Neutrophil (primary cell): ENCODE data around the gene DGCR2.
"Not testable (repeated sequence)": the region's sequence is repeated elsewhere in the genome, so short reads cannot be mapped to it uniquely, and the experiment has no call there.

ENCODE experiments used
- H3K27ac ChIP-seq: fragments of 200-600 bp; sonication (generic); 2 replicates; pipeline ENCODE4 v1.5.1; 2016; ENCODE audit warnings: mild to moderate bottlenecking, moderate library complexity
- H3K27me3 ChIP-seq: fragments of 200-600 bp; sonication (generic); 2 replicates; pipeline ENCODE4 v1.6.0; 2016; ENCODE audit warnings: mild to moderate bottlenecking
- H3K36me3 ChIP-seq: fragments of 200-600 bp; sonication (generic); 2 replicates; pipeline ENCODE4 v1.5.1; 2017
- H3K4me1 ChIP-seq, 2 experiments: fragments of 200-600 bp in 1 of 2; sonication (generic) in 1 of 2; 1 replicate in 1 of 2; 2 replicates in 1 of 2; pipeline versions ENCODE4 v1.5.1 to v1.6.1; 2013 to 2016; ENCODE audit warnings: low read depth in 1 of 2, low read length in 1 of 2, mild to moderate bottlenecking in 1 of 2, moderate library complexity in 1 of 2; ENCODE audit not compliant: control insufficient read depth in 1 of 2, insufficient read depth in 1 of 2
- H3K4me3 ChIP-seq, 2 experiments: fragments of 200-600 bp in 1 of 2; sonication (generic) in 1 of 2; 1 replicate in 1 of 2; 2 replicates in 1 of 2; pipeline ENCODE4 v1.5.1; 2013 to 2016; ENCODE audit warnings: low read depth in 1 of 2, low read length in 1 of 2, mild to moderate bottlenecking in 1 of 2, moderate library complexity in 1 of 2
- H3K9me3 ChIP-seq: fragments of 200-600 bp; sonication (generic); 2 replicates; pipeline ENCODE4 v1.5.1; 2016

Gene DGCR2

DNA sequence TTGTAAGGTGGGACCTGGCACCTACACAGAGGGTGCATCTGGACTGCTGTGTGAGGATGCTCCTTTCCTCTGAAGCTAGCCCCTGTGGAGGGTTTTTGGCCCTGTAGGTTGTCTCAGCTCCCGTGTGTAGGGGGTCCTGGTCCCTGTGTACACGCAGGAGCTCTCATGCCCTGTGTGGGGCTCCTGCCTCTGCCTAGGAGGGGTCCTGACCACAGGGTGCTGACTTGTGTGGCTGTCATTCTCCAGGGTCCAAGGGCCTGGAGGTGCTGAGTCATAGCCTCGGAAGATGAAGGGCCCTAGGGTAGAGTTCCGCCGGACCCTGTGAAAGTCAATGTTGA is 88.7 kb downstream of the DGCR2 start:
- Histone ChIP-seq H3K27me3 (peaks cover 31% of the 10 kb centered on the region), H3K36me3 (peaks cover 23% of the 10 kb centered on the region)
- H3K4me1 ChIP-seq, H3K9me3 ChIP-seq, H3K27ac ChIP-seq, H3K4me3 ChIP-seq: not testable (repeated sequence)

GRCh38 chr22:19032898-19033567 is 89.2 kb downstream of the DGCR2 start:
- peaks cover 18% of the 10 kb centered on the region for H3K36me3 ChIP-seq
- not testable (repeated sequence) for H3K4me1 ChIP-seq, H3K9me3 ChIP-seq, H3K27ac ChIP-seq, H3K4me3 ChIP-seq
- H3K27me3 ChIP-seq = peaks cover 36% of the 10 kb centered on the region

DNA sequence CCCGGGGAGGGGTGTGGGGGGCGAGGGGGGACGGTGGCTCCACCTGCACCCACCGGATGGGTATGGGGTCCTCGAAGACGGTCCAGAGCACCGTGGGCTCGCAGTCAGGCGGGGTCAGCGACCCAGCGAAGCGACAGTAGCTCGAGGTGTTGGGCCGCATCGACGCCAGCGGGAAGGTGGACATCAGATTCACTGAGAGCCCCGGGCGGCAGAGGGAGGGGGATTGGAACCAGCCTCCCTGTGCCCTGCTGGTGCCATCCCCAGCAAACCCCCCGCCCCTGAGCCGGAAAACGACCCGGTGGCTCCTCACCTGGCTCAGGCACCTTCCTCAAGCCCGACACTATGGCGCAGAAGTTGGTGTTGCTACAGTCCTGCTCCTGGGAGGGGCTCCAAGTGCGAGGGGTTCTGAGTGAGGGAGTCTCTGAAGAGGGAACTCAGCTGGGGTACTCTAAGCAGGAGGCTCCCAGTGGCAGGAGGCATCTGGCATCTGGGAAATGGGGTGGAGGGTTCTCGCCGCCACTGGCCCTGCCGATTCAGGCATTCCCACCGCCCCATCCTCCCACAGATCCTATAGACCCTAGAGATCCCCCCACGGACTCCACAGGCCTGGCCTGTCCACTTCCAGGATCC is 89.9 kb downstream of the DGCR2 start:
- H3K4me1 ChIP-seq, H3K9me3 ChIP-seq, H3K4me3 ChIP-seq, H3K27ac ChIP-seq: not testable (repeated sequence)
- peaks cover 11% of the 10 kb centered on the region for H3K36me3 ChIP-seq
- H3K27me3 ChIP-seq = peaks cover 44% of the 10 kb centered on the region

GRCh38 chr22:19030889-19031252 is 91.3 kb downstream of the DGCR2 start:
- H3K4me3 ChIP-seq, H3K4me1 ChIP-seq, H3K9me3 ChIP-seq, H3K36me3 ChIP-seq, H3K27ac ChIP-seq: not testable (repeated sequence)
- H3K27me3 ChIP-seq = peaks cover 48% of the 10 kb centered on the region

DNA sequence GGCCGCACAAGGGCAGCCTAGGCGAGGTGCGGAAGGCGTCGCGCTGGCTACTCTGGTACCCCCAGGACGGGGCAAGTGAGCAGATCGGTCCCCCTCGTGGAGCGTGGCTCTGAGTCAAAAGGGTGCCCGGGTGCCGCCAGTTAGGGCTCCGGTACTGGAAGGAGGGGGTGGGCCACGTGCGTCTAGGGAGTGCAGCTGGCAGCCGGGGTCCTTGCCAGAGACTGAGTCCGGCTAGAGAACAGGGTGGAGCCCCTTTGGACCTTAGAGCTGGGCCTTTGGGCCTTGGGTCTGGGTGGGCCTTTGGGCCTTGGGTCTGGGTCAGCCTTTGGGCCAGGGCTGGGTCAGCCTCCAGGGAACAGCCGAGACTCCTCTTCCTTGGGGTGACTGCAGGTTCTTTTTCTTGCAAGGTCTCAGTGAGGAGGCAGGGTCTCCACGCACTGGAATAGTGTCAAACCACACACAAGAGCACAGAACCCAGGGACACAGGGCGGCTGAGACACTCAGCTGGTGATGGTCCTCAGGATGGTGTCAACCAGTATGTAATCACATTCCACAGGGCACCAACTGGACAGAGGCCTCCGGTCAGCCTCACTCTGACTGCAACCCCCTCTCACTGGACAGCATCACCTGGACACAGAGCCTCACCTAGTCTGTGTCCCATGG is 91.9 kb downstream of the DGCR2 start:
- H3K27me3 ChIP-seq = peaks cover 48% of the 10 kb centered on the region
- H3K4me1 ChIP-seq, H3K27ac ChIP-seq, H3K9me3 ChIP-seq, H3K4me3 ChIP-seq, H3K36me3 ChIP-seq: not testable (repeated sequence)

DNA sequence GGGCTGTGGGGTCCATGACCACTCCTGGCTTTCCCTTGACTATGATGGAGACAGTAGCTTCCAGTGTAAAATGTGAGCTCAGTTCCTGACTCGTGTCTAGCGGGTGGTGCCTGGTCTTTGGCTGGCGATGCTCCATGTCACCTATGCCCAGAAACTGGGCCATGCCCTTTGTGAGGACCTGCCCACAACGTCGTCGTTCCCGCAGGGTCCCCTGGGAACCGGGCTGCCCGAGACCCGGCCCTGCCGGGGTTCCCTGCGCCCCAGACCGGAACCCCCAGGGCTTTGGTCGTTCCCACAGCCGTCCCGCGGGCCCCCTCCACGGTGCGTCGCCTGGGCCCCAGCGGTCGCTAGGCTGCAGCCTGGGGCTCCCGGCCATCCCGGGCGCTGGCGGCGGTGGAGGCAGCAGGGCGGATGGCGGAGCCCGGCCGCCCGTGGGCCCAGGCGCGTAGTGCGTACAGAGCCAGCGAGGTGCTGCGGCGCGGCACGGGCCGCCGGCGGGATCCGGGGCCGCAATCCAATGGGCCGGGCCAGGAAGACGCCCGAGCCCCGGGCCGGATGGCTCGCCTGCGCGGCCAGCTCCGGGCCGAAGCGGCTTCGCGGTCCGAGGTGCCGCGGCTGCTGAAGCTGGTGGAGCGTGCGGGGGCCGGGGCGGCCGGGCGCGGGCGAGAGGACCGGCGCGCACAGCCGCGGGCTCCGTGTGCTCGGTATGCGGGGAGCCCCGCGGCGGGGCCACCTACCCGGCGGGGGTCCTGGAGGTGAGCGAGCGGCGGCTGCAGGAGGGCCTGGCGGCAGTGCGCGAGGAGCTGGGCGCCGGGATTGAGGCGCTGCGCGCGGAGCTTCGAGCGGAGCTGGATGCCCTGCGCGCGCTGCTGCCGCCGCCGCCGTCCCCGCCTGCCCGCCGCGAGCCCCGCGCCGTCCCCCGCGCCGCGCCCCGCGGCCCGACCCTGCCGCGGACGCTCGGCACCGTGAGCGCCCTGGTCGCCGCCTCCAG is 92.8 kb downstream of the DGCR2 start:
- peaks cover 48% of the 10 kb centered on the region for H3K27me3 ChIP-seq
- H3K4me1 ChIP-seq, H3K4me3 ChIP-seq, H3K36me3 ChIP-seq, H3K9me3 ChIP-seq, H3K27ac ChIP-seq: not testable (repeated sequence)

- not testable (repeated sequence) for H3K36me3 ChIP-seq, H3K4me3 ChIP-seq, H3K27ac ChIP-seq, H3K9me3 ChIP-seq, H3K4me1 ChIP-seq
- H3K27me3 ChIP-seq = peaks cover 57% of the 10 kb centered on the region
These were observed 94.2 kb downstream of the DGCR2 start for GRCh38 chr22:19028060-19028455.

DNA sequence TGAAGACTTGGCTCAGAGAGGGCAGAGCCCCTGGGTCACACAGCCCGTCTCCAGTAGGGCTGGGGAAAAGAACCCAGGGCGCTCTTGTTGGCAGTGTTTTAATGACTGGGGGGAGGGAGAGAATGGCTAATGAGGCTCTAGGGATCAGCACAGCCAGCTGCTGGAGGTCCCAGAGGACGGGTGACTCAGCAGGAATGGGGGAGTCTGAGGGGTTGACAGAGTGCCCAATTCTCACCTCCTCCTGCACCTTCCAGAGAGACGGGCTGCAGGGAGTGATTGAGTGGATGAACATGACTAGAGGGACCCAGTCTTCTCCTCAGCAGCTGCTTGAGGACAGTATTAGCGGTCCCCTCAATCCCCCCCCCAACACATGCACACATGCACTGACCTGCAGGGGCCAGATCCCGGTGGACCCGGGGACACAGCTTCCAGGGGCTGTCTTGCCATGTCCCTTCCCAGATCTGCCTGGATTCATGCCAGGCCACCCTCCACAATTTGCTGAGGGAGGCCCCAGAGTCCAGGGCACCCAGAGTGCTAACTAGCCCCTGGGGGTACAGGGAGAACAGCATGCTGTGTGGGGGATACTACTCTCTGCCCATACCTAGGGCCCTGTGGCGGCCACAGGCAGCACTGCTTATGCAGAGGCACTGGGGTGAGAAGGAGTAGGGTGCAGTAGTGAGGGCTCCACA is 94.7 kb downstream of the DGCR2 start:
- not testable (repeated sequence) for H3K4me1 ChIP-seq, H3K9me3 ChIP-seq, H3K4me3 ChIP-seq, H3K27ac ChIP-seq, H3K36me3 ChIP-seq
- H3K27me3 ChIP-seq = peaks cover 63% of the 10 kb centered on the region

GRCh38 chr22:19026080-19026479 is 96.1 kb downstream of the DGCR2 start:
- H3K4me3 ChIP-seq, H3K36me3 ChIP-seq, H3K9me3 ChIP-seq, H3K4me1 ChIP-seq, H3K27ac ChIP-seq: not testable (repeated sequence)
- peaks cover 65% of the 10 kb centered on the region for H3K27me3 ChIP-seq

DNA sequence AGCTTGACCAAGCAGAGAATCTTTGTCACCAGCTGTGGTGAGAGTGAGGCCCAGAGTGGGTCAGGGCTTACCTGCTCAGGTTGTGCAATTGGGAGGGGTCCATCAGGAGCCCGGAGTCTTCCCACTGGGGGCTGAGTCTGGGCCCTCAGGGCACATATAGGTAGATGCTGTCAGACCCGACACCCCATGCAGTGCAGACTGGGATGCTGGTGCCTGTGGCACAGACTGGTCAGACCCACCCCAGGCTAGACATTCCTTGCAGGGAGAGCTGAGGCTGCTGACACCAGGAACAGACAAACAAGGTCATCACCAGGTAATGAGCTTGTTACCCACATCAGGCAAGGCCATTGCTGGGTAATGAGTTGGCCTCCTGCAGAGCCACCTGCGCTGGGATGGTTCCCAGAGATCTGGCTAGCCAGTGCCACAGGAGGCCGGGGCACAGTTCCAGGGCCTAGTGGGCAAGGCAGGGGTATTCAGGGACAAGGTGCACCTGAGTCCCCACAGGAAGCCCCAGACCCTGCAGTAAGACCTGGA is 97.2 kb downstream of the DGCR2 start:
- not testable (repeated sequence) for H3K4me3 ChIP-seq, H3K9me3 ChIP-seq, H3K4me1 ChIP-seq, H3K36me3 ChIP-seq, H3K27ac ChIP-seq
- H3K27me3 ChIP-seq = peaks cover 59% of the 10 kb centered on the region

DNA sequence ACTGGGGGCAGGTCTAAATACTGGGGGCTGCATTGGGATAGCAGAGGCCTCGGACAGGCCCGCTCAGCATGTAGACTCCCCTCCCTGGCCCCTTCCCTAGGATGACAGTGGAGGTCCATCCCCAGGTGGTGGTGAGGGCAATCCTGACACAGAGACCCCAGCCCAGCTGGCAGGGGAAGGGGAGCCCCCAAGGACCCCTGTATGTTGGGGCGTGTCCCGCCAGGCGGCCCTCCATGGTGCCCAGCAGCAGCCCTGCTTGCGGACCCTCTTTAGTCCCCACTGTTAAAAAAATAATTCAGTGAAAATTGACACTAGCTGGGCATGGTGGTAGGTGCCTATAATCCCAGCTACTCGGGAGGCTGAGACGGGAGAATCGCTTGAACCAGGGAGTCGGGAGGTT is 98.3 kb downstream of the DGCR2 start:
- H3K27me3 ChIP-seq = peaks cover 59% of the 10 kb centered on the region
- H3K9me3 ChIP-seq, H3K27ac ChIP-seq, H3K4me3 ChIP-seq, H3K36me3 ChIP-seq, H3K4me1 ChIP-seq: not testable (repeated sequence)
